ENCODE measurements around the gene SLC5A10.
"Not testable (repeated sequence)": the region's sequence is repeated elsewhere in the genome, so short reads cannot be mapped to it uniquely, and the experiment has no call there.

Gene SLC5A10

DNA sequence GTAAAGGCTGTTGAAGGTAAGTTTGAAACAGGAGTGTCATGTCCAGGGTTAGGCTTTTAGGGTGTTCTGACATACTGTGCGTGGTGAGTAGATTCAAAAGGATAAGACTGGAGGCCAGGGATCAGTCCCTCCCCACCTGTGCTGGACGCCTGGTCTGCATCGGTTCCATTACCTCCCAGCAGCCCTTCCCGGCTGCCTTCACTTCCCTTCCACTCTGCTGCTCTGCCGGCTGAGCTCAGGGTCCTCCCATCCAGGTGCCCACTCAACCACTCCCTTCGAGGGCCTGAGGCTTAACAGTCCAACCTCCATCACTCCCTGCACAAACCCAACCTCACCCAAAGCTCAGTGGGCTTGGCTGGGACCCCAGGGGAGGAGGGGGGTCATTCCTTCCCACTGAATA lies 4.1 kb upstream of the SLC5A10 start:
- DNase-seq (ENCODE audit: low read depth), result no peak

DNA sequence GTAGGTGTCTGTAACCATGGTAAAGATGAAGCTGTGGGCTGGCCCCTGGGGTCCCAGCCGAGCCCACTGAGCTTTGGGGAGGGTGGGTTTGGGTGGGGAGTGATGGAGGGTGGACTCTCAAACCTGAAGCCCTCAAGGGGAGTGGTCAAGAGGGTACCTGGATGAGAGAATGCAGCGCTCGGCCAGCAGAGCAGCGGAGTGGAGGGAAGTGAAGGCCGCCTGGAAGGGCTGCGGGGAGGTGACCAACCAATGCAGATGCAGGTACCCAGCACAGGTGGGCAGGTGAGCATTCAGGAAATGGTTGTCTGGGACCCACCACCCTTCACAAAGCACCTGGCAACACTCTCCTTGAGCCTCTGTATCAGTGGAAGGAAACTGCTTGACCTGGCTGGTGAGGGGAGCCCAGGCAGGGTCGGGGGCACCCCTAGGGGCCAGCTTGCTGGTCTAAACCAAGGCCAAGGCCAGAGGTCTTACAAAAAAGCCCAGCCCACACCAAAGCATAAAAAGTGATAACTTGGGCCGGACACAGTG lies 3.4 kb upstream of the SLC5A10 start:
- DNase-seq (ENCODE audit: low read depth), result no peak

DNA sequence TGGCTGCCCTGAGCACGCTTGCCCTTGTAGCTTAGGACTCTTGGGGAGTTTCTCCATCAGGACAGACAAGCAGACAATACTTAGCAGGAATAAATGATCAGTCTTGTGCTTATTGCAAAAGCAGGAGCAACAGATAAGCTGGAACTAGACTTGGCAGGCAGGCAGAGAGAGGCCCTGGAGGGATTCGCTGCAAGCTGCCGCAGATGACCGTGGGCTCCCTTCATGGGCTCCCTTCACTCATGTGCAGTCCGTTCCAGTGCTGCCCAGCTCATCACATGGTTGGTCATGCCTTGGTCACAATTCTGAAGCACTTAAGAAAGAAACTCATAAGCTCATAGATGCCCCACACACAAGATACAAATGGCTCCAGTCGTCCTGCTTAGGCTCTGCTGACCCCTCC lies 2.4 kb upstream of the SLC5A10 start:
- DNase-seq (ENCODE audit: low read depth), result no peak

DNA sequence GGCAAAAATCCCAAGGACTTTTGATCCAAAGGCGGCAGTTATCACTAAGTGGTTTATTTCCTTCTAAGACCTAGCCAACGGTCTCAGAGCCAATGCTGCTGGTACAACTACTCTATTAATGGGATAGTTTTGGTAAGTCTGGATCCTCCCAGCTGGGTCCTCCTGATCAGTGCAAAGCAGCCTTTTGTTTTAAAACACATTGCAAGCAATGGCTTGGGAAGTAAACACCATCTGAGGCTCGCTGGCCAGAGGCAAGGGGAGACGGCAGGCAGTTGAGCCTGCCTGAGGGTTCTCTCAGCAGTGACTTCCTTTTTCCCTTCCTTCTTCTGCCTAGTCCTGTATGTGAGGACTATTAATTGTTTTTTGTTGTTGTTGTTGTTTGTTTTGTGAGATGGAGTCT lies 1.6 kb upstream of the SLC5A10 start:
- no peak for DNase-seq (ENCODE audit: low read depth)

DNA sequence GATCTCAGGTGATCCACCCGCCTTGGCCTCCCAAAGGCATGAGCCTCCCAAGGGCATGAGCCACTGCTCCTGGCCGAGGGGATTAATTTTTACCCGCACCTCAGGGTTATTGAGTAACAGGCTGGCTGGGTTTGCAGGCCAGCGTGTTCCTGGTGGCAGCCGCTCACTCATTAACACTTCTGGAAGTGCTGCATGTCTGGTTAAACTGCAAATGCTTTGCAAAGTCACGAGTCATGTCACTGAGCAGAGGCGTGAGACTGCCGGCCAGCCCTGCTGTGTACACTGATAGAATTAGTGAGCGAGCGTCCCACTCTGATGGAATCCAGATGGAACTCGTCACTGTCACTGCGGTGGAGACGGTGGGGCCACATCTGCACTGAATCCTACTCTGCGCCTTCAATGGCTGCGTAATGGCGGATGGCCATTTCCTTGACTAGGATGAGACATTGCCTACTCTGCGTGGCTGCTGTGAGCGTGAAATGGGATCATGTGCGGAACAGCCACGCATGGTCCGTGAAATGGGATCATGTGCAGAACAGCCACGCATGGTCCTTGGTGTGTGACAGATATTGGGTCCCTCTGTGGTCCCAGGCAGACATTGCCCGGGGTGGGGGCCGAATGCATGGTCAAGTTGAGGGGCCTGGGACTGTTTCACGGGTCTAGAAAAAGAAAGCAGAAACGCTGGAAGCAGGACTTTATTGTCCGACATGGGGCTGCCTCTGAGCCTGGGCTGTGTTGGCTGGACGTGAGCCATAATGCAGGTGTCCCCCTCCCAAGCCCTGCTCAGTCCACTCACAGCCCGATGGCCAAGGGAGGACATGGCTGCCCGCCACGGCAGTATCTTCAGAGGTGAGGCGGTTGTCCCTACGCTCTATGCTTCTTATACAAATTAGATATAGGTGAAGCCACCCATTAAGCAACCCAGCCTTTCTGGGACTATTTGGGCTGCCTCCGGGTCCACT lies 740 bp upstream of the SLC5A10 start:
- DNase-seq (ENCODE audit: low read depth), result no peak

DNA sequence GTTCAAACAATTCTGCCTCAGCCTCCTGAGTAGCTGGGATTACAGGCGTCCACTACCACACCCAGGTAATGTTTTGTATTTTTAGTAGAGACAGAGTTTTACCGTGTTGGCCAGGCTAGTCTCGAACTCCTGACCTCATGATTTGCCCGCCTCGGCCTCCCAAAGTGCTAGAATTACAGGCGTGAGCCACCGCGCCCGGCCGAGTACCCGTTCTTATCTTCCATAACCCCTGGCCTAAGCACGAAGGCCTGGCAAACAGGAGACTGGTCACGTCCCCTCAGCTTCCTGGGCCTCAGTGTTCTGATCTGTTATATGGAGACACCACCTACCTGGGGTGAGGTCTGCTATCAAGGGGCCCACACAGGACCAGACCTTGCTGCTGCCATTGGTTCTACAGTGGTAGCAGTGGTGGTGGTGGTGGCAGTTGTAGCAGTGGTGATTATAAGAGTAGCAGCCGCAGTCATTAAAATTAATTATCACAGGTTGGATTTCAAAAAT lies 1.3 kb downstream of the SLC5A10 start:
- no peak for DNase-seq (ENCODE audit: low read depth)

DNA sequence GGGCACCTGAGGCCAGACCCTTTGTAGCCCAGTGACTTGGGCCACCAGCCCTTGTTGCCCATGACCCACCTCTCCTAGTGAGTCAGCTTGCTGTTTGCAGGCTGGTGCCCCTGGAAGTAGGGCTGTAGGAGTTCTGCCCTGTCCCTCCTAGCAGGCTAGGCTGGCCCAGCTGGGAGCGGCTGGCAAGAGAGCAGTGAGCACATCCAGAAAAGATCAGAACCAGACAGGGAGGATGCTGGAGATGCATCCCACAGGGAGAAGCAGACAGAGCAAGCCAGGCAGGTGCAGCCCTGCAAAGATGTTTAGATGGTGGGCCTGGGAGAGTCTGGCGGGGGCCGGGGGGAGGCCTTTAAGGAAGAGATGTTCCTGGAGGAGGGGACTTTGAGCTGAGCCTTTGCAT lies 2.4 kb downstream of the SLC5A10 start:
- DNase-seq (ENCODE audit: low read depth), result no peak

DNA sequence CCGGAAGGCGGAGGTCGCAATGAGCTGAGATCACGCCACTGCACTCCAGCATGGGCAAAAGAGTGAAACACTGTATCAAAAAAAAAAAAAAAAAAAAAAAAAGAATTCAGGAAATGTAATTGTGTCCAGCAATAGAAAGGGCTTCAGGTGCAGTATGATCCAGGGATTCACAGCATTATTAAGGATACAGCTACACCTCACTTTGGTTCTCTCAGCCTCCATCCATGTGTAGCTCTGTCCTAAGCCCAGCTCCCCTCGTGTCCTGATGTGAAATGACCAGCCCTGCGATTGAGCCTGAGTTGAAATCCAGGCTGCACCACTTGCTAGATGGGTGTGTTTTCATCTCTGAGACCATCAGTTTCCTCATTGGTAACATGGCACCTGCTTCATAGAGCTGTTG lies 3.0 kb downstream of the SLC5A10 start:
- DNase-seq (ENCODE audit: low read depth), result no peak

DNA sequence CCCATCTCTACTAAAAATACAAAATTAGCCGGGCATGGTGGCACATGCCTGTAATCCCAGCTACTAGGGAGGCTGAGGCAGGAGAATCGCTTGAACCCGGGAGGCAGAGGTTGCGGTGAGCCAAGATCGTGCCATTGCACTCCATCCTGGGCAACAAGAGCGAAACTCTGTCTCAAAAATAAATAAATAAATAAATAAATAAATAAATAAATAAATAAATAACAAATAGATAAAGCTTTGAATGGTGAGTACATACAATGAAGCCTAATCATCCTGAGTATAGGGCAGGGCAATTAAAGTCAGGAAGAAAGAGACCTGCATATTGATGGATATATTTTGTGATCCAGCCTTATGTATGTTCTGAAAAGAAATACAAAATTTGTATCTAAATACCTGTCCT lies 4.1 kb downstream of the SLC5A10 start:
- DNase-seq (ENCODE audit: low read depth), result not testable (repeated sequence)

DNA sequence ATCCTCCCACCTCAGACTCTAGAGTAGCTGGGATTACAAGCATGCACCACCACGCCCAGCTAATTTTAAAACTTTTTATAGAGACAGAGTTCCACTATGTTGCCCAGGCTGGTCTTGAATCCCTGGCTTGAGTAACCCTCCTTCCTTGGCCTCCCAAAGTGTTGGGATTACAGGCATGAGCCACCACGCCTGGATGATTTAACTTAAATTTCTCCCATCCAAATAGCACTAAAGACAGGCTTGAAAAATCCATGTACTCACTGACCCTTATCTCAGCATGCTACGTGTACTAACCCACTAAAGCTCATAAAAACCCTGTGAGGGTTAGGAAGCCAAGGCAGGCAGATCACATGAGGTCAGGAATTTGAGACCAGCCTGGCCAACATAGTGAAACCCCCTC lies 4.6 kb downstream of the SLC5A10 start:
- DNase-seq (ENCODE audit: low read depth), result no peak

DNA sequence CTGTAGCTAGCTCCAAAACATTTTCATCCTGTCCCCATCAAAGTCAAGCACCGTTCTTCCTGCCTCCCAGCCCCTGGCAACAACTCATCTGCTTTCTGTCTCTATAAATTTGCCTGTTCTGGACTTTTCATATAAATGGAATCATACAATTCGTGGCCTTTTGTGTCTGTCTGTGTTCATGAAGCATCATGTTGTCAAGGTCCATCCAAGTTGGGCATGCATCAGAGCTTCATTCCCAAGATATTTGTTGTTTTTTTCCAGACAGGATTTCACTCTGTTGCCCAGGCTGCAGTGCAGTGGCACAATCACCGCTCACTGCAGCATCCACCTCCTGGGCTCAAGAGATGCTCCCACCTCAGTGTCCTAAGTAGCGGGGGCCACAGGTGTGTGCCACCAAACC lies 5.9 kb downstream of the SLC5A10 start:
- no peak for DNase-seq (ENCODE audit: low read depth)

DNA sequence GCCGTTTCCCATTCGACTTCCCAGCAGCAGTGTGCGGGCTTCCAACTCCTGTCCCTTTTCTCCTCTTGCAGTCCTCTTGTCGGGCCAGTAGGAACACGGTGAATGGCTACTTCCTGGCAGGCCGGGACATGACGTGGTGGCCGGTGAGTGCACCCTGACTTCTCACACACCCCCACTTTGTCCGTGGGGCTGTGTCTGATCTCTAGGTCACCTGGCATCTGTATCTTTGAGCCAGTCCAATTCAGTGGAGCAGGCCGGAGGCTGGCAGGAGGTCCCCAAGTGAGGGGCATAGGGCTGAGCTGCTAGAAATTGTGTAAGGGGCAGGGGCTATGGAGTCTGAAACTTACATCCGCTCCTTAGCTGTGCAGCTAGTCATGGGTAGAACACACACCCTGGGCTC lies 6.6 kb downstream of the SLC5A10 start:
- no peak for DNase-seq (ENCODE audit: low read depth)

DNA sequence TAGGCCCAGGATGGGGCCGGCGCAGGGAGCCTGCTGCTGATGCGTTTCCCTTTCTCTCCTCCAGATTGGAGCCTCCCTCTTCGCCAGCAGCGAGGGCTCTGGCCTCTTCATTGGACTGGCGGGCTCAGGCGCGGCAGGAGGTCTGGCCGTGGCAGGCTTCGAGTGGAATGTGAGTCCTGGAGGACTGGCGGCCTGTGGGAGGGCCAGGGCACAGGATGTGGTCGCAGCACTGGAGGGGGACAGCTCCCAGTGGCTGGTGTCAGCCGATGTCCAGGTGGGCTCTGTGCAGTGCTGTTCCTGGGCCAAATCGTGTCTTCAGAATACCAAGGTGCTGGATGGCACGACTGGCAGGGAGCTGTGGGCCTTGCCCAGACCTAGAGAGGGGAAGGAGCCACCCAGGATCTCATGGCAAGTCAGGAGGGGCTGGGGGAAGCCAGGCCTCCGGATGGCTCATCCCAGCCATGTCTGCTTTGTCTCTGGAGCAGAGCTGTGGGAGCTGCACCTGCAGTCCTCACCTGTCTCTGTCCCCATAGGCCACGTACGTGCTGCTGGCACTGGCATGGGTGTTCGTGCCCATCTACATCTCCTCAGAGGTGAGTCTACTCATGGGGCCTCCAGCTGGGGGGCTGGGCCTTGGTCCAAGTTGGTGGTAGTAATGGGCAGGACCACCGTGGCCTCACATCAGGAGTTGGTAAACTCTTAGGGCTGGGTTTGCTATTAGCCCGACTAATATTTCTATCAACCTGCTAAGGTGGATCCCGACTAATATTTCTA lies 7.3 kb downstream of the SLC5A10 start:
- DNase-seq (ENCODE audit: low read depth), result no peak

DNA sequence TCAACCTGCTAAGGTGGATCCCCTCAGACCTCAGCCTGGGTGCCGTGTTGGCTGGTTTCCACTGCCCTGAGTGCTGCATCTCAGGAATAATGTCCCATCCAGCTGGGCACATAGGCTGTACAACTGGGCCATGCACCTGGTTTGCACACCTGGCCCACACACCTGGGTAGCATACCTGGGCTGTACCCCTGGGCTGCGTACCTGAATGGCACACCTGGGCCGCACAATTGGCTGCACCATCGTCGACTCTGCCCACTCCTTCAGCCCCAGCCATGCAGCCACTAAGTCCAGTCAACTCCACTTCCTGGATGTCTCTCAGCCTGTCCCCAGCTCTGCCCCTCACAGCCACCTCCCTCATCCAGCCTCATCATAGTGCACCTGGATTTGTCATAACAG lies 7.9 kb downstream of the SLC5A10 start:
- DNase-seq (ENCODE audit: low read depth), result no peak

DNA sequence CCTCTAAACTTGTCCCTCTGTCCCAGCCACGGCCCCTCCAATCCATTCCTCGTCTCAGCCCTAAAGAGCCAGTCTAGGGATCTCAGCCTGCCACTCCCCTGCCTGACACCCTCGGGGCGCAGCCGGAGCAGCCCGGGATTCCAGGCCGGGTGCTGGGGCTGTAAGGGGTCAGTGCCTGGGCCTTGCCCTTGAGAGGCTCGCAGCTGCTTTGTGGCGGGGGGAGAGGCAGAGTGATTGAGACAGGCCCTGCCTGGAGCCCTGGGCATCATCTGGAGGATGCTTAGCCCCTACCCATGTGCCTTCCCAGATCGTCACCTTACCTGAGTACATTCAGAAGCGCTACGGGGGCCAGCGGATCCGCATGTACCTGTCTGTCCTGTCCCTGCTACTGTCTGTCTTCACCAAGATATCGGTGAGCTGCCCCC lies 8.3 kb downstream of the SLC5A10 start:
- no peak for DNase-seq (ENCODE audit: low read depth)

DNA sequence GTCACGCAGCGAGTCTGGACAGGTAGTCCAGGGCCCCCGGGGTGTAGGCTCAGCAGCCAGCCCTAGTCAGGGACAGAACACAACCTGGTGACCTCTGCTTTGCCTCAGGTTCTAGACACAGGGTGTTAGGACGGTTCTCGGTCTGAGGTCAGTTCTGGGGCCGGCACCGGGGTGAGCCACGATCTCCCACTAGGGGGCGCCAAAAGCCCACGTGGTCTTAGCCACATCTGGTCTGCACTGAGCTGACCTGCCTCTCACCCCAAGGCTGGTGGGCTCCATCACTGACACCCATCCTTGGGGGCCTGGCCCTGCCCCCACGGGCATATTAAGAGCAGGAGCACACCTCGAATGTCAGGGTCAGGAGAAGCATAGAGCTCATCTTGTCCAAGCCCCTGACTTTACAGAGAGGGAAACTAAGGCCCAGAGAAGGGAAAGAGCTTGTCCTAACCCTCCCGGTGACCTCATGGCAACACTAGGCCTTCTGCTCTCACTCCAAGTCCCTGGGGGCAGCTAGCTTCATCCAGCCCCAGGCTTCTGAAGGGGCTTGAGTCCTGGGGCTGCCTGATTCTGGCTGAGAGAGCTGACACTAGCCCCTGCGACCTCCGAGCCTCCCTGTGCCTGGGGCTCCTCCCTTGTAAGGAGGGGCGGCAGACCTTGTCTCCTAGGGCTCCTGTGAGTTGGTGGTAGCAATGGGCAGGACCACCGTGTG lies 9.0 kb downstream of the SLC5A10 start:
- peak; percentile 66 for DNase-seq (ENCODE audit: low read depth)

DNA sequence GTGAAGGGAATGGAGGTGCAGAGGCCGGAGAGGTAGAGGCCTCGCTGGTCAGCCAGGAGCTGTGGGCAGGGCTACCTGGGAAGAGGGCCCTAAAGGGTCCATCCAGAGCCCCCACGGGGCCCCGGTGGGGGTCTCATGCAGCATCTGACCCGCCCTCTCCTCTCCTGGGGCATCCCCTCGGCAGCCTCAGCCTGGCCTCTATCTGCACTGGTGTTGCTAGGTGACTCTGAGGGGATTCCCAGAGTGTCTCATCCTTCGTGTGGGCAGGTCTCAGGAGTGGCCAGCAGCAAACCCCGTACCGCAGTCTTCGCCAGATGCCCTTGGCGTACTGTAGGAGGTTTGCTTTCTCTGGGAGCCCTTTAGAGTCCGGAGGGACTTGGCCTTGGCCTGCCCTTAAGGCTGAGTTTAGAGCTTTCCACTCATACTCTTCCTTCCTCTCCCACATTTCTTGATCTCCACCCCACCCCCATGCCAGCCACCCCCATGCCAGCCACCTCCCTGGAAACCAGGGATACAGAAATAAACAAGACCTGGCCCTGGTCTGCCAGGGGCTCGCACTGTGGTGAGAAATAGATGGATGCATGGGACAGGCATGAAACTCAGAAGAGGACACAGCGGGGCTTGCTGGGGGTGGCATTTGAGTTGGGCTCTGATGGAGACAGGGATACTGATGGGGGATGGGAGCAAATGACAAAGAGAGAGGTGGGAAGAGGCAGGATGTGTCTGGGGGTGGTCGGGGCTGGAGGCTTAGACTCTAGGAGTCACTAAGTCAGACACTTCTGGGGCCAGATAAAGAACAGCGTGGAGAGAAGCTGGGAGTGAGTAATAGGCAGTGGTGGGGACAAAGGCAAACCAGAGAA lies 9.9 kb downstream of the SLC5A10 start:
- DNase-seq (ENCODE audit: low read depth), result no peak

DNA sequence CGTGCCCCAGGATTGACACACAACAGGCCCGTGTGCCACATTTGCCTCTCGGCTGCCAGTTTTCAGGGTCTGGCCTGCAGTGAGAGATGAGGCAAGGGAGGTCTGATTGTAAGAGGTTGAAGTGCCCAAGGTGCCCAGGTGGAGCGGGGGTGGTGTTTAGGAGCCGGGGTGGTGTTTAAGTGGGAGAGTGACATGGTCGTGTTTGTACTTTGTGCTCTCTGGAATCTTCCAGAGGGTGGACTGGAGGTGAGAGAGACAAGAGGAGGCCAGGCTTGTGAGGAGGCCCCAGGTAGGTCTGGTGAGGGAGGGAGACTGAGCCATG lies 10.5 kb downstream of the SLC5A10 start:
- DNase-seq (ENCODE audit: low read depth), result no peak

DNA sequence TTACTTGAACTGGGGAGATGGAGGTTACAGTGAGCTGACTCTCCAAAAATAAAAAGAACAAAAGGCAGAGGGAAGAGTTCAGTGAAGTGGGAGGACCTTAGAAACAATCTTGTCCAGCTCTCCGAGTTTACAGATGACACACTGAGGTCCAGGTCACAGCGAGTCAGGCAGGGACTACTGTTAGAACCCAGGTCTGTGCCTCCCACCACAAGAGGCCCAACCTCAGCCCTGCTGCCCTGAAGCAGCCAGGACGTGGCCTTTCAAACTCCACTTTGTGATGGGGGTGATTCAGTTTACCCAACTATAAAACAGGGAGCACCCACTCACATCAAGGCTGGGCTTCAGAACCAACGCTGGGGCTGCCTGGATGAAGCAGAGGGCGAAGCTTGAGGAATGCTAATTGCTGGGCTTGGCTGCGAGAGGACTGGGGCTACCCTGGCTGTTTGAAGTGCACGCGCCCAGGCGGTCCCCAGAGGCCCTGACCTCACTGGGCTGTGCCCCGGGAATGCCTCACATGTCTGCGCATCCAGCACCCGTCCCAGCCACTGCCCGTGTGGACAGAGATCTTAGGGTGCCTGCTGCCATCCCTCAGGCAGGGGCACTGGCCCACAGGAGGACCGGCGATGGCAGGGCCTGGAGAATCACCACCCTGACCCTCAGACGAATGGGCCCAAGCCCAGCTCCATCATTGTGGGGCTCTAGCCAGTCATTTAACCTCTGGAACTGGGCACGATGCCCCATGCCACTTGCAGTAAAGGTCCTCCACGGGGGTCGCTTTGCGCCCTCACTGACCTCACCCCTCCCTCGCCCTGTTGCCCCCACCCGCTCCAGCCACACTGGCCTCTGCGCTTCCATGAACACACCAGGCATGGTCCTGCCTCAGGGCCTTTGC lies 11.4 kb downstream of the SLC5A10 start:
- DNase-seq (ENCODE audit: low read depth), result no peak

DNA sequence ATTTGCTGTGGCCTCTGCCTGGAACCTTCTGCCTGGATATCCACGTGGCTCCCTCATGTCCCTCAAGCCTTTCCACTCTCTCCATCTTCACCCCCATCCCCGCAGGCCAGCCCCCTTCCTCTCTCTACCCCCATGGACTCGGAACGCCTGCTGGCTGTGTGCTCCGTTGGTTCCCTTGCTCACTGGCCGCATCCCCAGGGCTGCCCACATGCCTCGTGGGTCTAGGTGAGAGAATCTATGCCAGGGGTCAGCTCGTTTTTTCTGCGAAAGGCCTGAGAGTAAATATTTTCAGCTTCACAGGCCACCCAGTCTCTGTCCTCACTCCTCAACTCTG lies 12.0 kb downstream of the SLC5A10 start:
- no peak for DNase-seq (ENCODE audit: low read depth)

DNA sequence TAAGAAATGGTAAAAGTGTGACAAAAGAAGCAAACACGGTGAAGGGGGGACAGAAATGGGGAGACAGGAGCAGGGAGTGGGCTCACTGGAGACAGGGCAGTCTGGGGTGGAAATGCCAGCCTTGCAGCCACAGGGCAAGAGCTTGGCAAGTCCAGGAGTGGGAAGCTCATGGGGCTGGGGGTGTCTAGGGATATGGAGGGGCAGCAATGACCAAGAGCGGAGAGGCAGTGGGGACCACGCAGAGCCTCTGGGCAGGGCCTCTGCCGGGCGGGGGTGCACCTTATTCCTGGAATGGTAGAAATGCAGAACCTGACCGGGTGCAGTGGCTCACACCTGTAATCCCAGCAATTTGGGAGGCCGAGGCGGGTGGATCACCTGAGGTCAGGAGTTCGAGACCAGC lies 12.6 kb downstream of the SLC5A10 start:
- no peak for DNase-seq (ENCODE audit: low read depth)
